ENCODE measurements around the gene TNIP2.

DNA sequence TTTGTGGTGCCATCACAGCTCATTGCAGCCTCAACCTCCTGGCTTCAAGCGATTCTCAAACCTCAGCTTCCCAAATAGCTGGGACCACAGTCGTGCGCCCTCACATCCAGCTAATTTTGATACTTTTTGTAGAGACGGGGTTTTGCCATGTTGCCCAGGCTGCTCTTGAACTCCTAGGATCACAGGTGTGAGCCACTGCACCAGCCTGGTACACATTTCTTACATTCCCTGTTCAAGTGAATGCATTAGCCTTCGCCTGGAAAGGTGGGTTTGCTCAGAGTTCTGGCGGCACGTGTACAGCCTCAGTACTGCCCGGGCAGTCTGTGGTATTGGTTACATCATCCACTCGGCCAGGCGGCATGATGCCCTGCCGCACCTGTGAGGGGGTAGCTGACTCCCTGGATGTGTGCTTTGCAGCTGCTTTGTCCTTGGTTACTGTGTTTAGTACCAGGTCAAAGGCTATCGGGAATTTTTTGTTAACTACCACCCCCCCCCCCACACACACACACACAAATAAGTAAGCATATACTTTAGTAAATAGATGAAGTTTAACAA, 57.1 kb downstream of the TNIP2 start:
- TF ChIP-seq POLR2A (IDR thresholded peaks at IDR 0.05) = no peak
- TF ChIP-seq, protein P1, sequence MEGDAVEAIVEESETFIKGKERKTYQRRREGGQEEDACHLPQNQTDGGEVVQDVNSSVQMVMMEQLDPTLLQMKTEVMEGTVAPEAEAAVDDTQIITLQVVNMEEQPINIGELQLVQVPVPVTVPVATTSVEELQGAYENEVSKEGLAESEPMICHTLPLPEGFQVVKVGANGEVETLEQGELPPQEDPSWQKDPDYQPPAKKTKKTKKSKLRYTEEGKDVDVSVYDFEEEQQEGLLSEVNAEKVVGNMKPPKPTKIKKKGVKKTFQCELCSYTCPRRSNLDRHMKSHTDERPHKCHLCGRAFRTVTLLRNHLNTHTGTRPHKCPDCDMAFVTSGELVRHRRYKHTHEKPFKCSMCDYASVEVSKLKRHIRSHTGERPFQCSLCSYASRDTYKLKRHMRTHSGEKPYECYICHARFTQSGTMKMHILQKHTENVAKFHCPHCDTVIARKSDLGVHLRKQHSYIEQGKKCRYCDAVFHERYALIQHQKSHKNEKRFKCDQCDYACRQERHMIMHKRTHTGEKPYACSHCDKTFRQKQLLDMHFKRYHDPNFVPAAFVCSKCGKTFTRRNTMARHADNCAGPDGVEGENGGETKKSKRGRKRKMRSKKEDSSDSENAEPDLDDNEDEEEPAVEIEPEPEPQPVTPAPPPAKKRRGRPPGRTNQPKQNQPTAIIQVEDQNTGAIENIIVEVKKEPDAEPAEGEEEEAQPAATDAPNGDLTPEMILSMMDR (IDR thresholded peaks at IDR 0.05) = no peak

All from lower leg skin (tissue), 3 donors.